ENCODE data around the gene STX2. TPM values are rescaled to one million over a fixed set of nuclear protein-coding genes. Genes with fewer than 3 reads are reported as not detected.
"Not testable (repeated sequence)": the region's sequence is repeated elsewhere in the genome, so short reads cannot be mapped to it uniquely, and the experiment has no call there.

Gene STX2
- total and polyA plus RNA-seq, 4 donors: 15.8 to 31.5 (median 25.7) TPM

GRCh38 chr12:130872179-130873096, 33.4 kb upstream of the STX2 start:
- peaks cover 0 to 3% of the 10 kb centered on the region in 2 donors for H3K4me1 ChIP-seq (ENCODE audit: control insufficient read depth in 1 of 2, insufficient read depth in 2 of 2, low read length in 2 of 2)
- H3K27me3 ChIP-seq (ENCODE audit: control insufficient read depth in 1 of 2, insufficient read depth in 2 of 2, low read length in 1 of 2): no peaks in the 10 kb centered on the region
- DNase-seq (peak; percentile 56 to 82), ATAC-seq (ENCODE audit: low FRiP score) (peak; percentile 47)
- 2% methylated on average over 48 to 79 of the region's 79 CpGs for WGBS, 2 donors
- no peaks in the 10 kb centered on the region for H3K9me3 ChIP-seq (ENCODE audit: control insufficient read depth, low read length)
- peak overlapping the region in 1 of 2 donors; percentile 7 for H3K27ac ChIP-seq (ENCODE audit: low read depth in 1 of 2, low read length in 2 of 2)
- peak overlapping the region; percentile 54 to 98 for H3K4me3 ChIP-seq (ENCODE audit: low read length in 2 of 2)
- peaks cover 2% of the 10 kb centered on the region in 2 donors for H3K36me3 ChIP-seq (ENCODE audit: control insufficient read depth in 1 of 2, insufficient read depth in 2 of 2, low read length in 1 of 2)
- intact Hi-C loops (cut with DNase I): no loop called here

- Histone ChIP-seq H3K4me3 (ENCODE audit: low read length in 2 of 2) (peak within 1 kb of the TSS; percentile 54 to 98), H3K4me1 (ENCODE audit: control insufficient read depth in 1 of 2, insufficient read depth in 2 of 2, low read length in 2 of 2) (peaks cover 0 to 3% of the 10 kb centered on the region in 2 donors), H3K27me3 (ENCODE audit: control insufficient read depth in 1 of 2, insufficient read depth in 2 of 2, low read length in 1 of 2) (no peaks in the 10 kb centered on the region), H3K27ac (ENCODE audit: low read depth in 1 of 2, low read length in 2 of 2) (peak within 1 kb of the TSS in 1 of 2 donors; percentile 23), H3K36me3 (ENCODE audit: control insufficient read depth in 1 of 2, insufficient read depth in 2 of 2, low read length in 1 of 2) (peaks cover 0 to 2% of the 10 kb centered on the region in 2 donors), H3K9me3 (ENCODE audit: control insufficient read depth, low read length) (no peaks in the 10 kb centered on the region)
- DNase-seq (peak; percentile 95 to 97), ATAC-seq (ENCODE audit: low FRiP score) (peak; percentile 96)
- intact Hi-C loops (cut with DNase I): loop anchor here in 1 of 2 donors (2.0 kb wide), 1 partner anchor 33 kb away; the partner anchor contains the start of gene STX2
- 2 to 3% methylated on average over 78 to 118 of the region's 118 CpGs for WGBS, 2 donors
Observed at GRCh38 chr12:130871286-130872178, 32.5 kb upstream of the STX2 start, which contains the start of gene RAN. TSS of gene RAN (plus strand) at chr12:130872066. CDS start at chr12:130872594, 528 bp downstream.

- Histone ChIP-seq H3K4me3 (ENCODE audit: low read length in 2 of 2) (no peak overlapping the region), H3K27ac (ENCODE audit: low read depth in 1 of 2, low read length in 2 of 2) (peak overlapping the region in 1 of 2 donors; percentile 1), H3K9me3 (ENCODE audit: control insufficient read depth, low read length) (no peaks in the 10 kb centered on the region), H3K4me1 (ENCODE audit: control insufficient read depth in 1 of 2, insufficient read depth in 2 of 2, low read length in 2 of 2) (peaks cover 0 to 3% of the 10 kb centered on the region in 2 donors), H3K27me3 (ENCODE audit: control insufficient read depth in 1 of 2, insufficient read depth in 2 of 2, low read length in 1 of 2) (no peaks in the 10 kb centered on the region), H3K36me3 (ENCODE audit: control insufficient read depth in 1 of 2, insufficient read depth in 2 of 2, low read length in 1 of 2) (peaks cover 0 to 2% of the 10 kb centered on the region in 2 donors)
- ATAC-seq (ENCODE audit: low FRiP score): peak; percentile 65
- intact Hi-C loops (cut with DNase I): loop anchor here in 1 of 2 donors (2.0 kb wide), 1 partner anchor 32 kb away; the partner anchor contains the start of gene STX2
- peak; percentile 82 to 90 for DNase-seq
- WGBS, 2 donors: 35 to 43% methylated on average over 31 of the region's 31 CpGs
Observed at GRCh38 chr12:130870442-130871285, 31.6 kb upstream of the STX2 start.

GRCh38 chr12:130868412-130868811, 29.4 kb upstream of the STX2 start:
- ATAC-seq (ENCODE audit: low FRiP score) (no peak), DNase-seq (no peak)
- intact Hi-C loops (cut with DNase I): no loop called here
- no peaks in the 10 kb centered on the region for H3K36me3 ChIP-seq (ENCODE audit: control insufficient read depth in 1 of 2, insufficient read depth in 2 of 2, low read length in 1 of 2)
- peaks cover 0 to 3% of the 10 kb centered on the region in 2 donors for H3K4me1 ChIP-seq (ENCODE audit: control insufficient read depth in 1 of 2, insufficient read depth in 2 of 2, low read length in 2 of 2)
- no peak overlapping the region for H3K27ac ChIP-seq (ENCODE audit: low read depth in 1 of 2, low read length in 2 of 2)
- no peaks in the 10 kb centered on the region for H3K27me3 ChIP-seq (ENCODE audit: control insufficient read depth in 1 of 2, insufficient read depth in 2 of 2, low read length in 1 of 2)
- H3K4me3 ChIP-seq (ENCODE audit: low read length in 2 of 2): no peak overlapping the region
- 43 to 63% methylated on average over 4 of the region's 4 CpGs for WGBS, 2 donors
- no peaks in the 10 kb centered on the region for H3K9me3 ChIP-seq (ENCODE audit: control insufficient read depth, low read length)

- WGBS, 2 donors: 79 to 80% methylated on average over 5 of the region's 5 CpGs
- ATAC-seq (ENCODE audit: low FRiP score) (no peak), DNase-seq (peak in 1 of 2 donors; percentile 5)
- Histone ChIP-seq H3K27ac (ENCODE audit: low read depth in 1 of 2, low read length in 2 of 2) (no peak overlapping the region), H3K27me3 (ENCODE audit: control insufficient read depth in 1 of 2, insufficient read depth in 2 of 2, low read length in 1 of 2) (no peaks in the 10 kb centered on the region), H3K4me1 (ENCODE audit: control insufficient read depth in 1 of 2, insufficient read depth in 2 of 2, low read length in 2 of 2) (no peaks in the 10 kb centered on the region), H3K4me3 (ENCODE audit: low read length in 2 of 2) (no peak overlapping the region), H3K36me3 (ENCODE audit: control insufficient read depth in 1 of 2, insufficient read depth in 2 of 2, low read length in 1 of 2) (no peaks in the 10 kb centered on the region), H3K9me3 (ENCODE audit: control insufficient read depth, low read length) (no peaks in the 10 kb centered on the region)
- intact Hi-C loops (cut with DNase I): no loop called here
Observed at GRCh38 chr12:130863298-130863697, 24.2 kb upstream of the STX2 start.

- H3K4me1 ChIP-seq (ENCODE audit: control insufficient read depth in 1 of 2, insufficient read depth in 2 of 2, low read length in 2 of 2); H3K27ac ChIP-seq (ENCODE audit: low read depth in 1 of 2, low read length in 2 of 2); H3K27me3 ChIP-seq (ENCODE audit: control insufficient read depth in 1 of 2, insufficient read depth in 2 of 2, low read length in 1 of 2); ATAC-seq (ENCODE audit: low FRiP score); H3K36me3 ChIP-seq (ENCODE audit: control insufficient read depth in 1 of 2, insufficient read depth in 2 of 2, low read length in 1 of 2); H3K4me3 ChIP-seq (ENCODE audit: low read length in 2 of 2); intact Hi-C loops (cut with DNase I); H3K9me3 ChIP-seq (ENCODE audit: control insufficient read depth, low read length): not testable (repeated sequence)
- DNase-seq: peak in 1 of 2 donors; percentile 55
- WGBS, 2 donors: 94 to 96% methylated on average over 8 of the region's 8 CpGs
Observed at GRCh38 chr12:130862771-130863170, 23.7 kb upstream of the STX2 start.

- no peak for ATAC-seq (ENCODE audit: low FRiP score)
- Histone ChIP-seq H3K9me3 (ENCODE audit: control insufficient read depth, low read length) (no peaks in the 10 kb centered on the region), H3K4me1 (ENCODE audit: control insufficient read depth in 1 of 2, insufficient read depth in 2 of 2, low read length in 2 of 2) (no peaks in the 10 kb centered on the region), H3K27me3 (ENCODE audit: control insufficient read depth in 1 of 2, insufficient read depth in 2 of 2, low read length in 1 of 2) (no peaks in the 10 kb centered on the region), H3K27ac (ENCODE audit: low read depth in 1 of 2, low read length in 2 of 2) (no peak overlapping the region), H3K4me3 (ENCODE audit: low read length in 2 of 2) (no peak overlapping the region), H3K36me3 (ENCODE audit: control insufficient read depth in 1 of 2, insufficient read depth in 2 of 2, low read length in 1 of 2) (no peaks in the 10 kb centered on the region)
- peak in 1 of 2 donors; percentile 22 for DNase-seq
- intact Hi-C loops (cut with DNase I): no loop called here
- 84 to 90% methylated on average over 4 of the region's 4 CpGs for WGBS, 2 donors
Observed at GRCh38 chr12:130862161-130862560, 23.1 kb upstream of the STX2 start.

- H3K4me1 ChIP-seq (ENCODE audit: control insufficient read depth in 1 of 2, insufficient read depth in 2 of 2, low read length in 2 of 2): no peaks in the 10 kb centered on the region
- H3K9me3 ChIP-seq (ENCODE audit: control insufficient read depth, low read length): no peaks in the 10 kb centered on the region
- 88% methylated on average over 9 of the region's 9 CpGs for WGBS, 2 donors
Observed at GRCh38 chr12:130860311-130860710, 21.3 kb upstream of the STX2 start.

More at GRCh38 chr12:130860311-130860710, 21.3 kb upstream of the STX2 start:
- no peaks in the 10 kb centered on the region for H3K36me3 ChIP-seq (ENCODE audit: control insufficient read depth in 1 of 2, insufficient read depth in 2 of 2, low read length in 1 of 2)
- intact Hi-C loops (cut with DNase I): no loop called here
- ATAC-seq (ENCODE audit: low FRiP score): no peak
- H3K27me3 ChIP-seq (ENCODE audit: control insufficient read depth in 1 of 2, insufficient read depth in 2 of 2, low read length in 1 of 2): no peaks in the 10 kb centered on the region
- DNase-seq: peak in 1 of 2 donors; percentile 31
- no peak overlapping the region for H3K27ac ChIP-seq (ENCODE audit: low read depth in 1 of 2, low read length in 2 of 2)
- no peak overlapping the region for H3K4me3 ChIP-seq (ENCODE audit: low read length in 2 of 2)

All from aorta (tissue), 5 donors.